Memory B cell (primary cell): Measurements from ENCODE around the gene SMARCA2.
A peak's percentile ranks its signal among the peaks of the same experiment; 100 is the strongest.

Experiments
- ATAC-seq: fragments of 150-1000 bp; cut with Tn5 transposase; 2 replicates; pipeline ENCODE4 v1.10.0; 2021; ENCODE audit warnings: low read depth, mild to moderate bottlenecking, moderate library complexity
- DNase-seq, 2 donors: peaks; one replicate each; pipeline ENCODE4 v3.0.0; 2022; ENCODE audit warnings: low spot score in 2 of 2
- H3K27ac Mint-ChIP-seq: one replicate; pipeline ENCODE4 v1.8.0; 2022; ENCODE audit warnings: mild to moderate bottlenecking, moderate library complexity, mixed read lengths
- H3K27me3 Mint-ChIP-seq: one replicate; pipeline ENCODE4 v1.8.0; 2022; ENCODE audit warnings: mixed read lengths
- H3K36me3 Mint-ChIP-seq: one replicate; pipeline ENCODE4 v1.8.0; 2022; ENCODE audit warnings: mild to moderate bottlenecking, mixed read lengths
- H3K4me1 Mint-ChIP-seq: one replicate; pipeline ENCODE4 v1.8.0; 2022; ENCODE audit warnings: mixed read lengths
- H3K4me3 Mint-ChIP-seq: one replicate; pipeline ENCODE4 v1.8.0; 2022; ENCODE audit warnings: mild to moderate bottlenecking, moderate library complexity, mixed read lengths
- H3K9me3 Mint-ChIP-seq: one replicate; pipeline ENCODE4 v1.8.0; 2022; ENCODE audit warnings: mixed read lengths

The SMARCA2 gene

GRCh38 chr9:2231829-2232228 is 216.7 kb downstream of the SMARCA2 start:
- Mint-ChIP-seq H3K4me3 (no peak overlapping the region), H3K9me3 (no peaks in the 10 kb centered on the region), H3K27me3 (peaks cover 3% of the 10 kb centered on the region), H3K36me3 (no peaks in the 10 kb centered on the region), H3K27ac (no peak overlapping the region), H3K4me1 (peaks cover 13% of the 10 kb centered on the region)
- no peak for DNase-seq
- no peak for ATAC-seq

- H3K4me3 Mint-ChIP-seq = no peak overlapping the region
- peaks cover 3% of the 10 kb centered on the region for H3K27me3 Mint-ChIP-seq
- H3K27ac Mint-ChIP-seq = no peak overlapping the region
- H3K9me3 Mint-ChIP-seq = no peaks in the 10 kb centered on the region
- peaks cover 12% of the 10 kb centered on the region for H3K4me1 Mint-ChIP-seq
- DNase-seq = no peak
- H3K36me3 Mint-ChIP-seq = no peaks in the 10 kb centered on the region
- no peak for ATAC-seq
Measured at GRCh38 chr9:2233274-2233673, 218.1 kb downstream of the SMARCA2 start.

- Mint-ChIP-seq H3K4me1 (peaks cover 2% of the 10 kb centered on the region), H3K4me3 (no peak overlapping the region), H3K27me3 (peaks cover 6% of the 10 kb centered on the region), H3K9me3 (no peaks in the 10 kb centered on the region), H3K36me3 (peaks cover 1% of the 10 kb centered on the region), H3K27ac (no peak overlapping the region)
- DNase-seq (no peak), ATAC-seq (no peak)
Measured at GRCh38 chr9:2234371-2234893, 219.3 kb downstream of the SMARCA2 start.

- H3K27ac Mint-ChIP-seq = no peak overlapping the region
- peaks cover 1% of the 10 kb centered on the region for H3K36me3 Mint-ChIP-seq
- DNase-seq (no peak), ATAC-seq (no peak)
- H3K9me3 Mint-ChIP-seq = no peaks in the 10 kb centered on the region
- H3K4me1 Mint-ChIP-seq = no peaks in the 10 kb centered on the region
- peaks cover 6% of the 10 kb centered on the region for H3K27me3 Mint-ChIP-seq
- no peak overlapping the region for H3K4me3 Mint-ChIP-seq
Measured at GRCh38 chr9:2235623-2236022, 220.5 kb downstream of the SMARCA2 start.

- Mint-ChIP-seq H3K36me3 (peaks cover 1% of the 10 kb centered on the region), H3K4me1 (peaks cover 2% of the 10 kb centered on the region), H3K27ac (no peak overlapping the region), H3K9me3 (no peaks in the 10 kb centered on the region), H3K4me3 (no peak overlapping the region), H3K27me3 (peaks cover 6% of the 10 kb centered on the region)
- DNase-seq = no peak
- no peak for ATAC-seq
Measured at GRCh38 chr9:2236850-2237249, 221.7 kb downstream of the SMARCA2 start.

- ATAC-seq (peak; percentile 24), DNase-seq (no peak)
Measured at GRCh38 chr9:2241461-2241835, 226.3 kb downstream of the SMARCA2 start.

GRCh38 chr9:2241836-2242741 is 226.9 kb downstream of the SMARCA2 start:
- ATAC-seq = peak; percentile 85
- no peak overlapping the region for H3K27ac Mint-ChIP-seq

More at GRCh38 chr9:2241461-2241835, 226.3 kb downstream of the SMARCA2 start:
- H3K27me3 Mint-ChIP-seq = peaks cover 12% of the 10 kb centered on the region
- peaks cover 7% of the 10 kb centered on the region for H3K9me3 Mint-ChIP-seq
- H3K4me1 Mint-ChIP-seq = peaks cover 10% of the 10 kb centered on the region
- peaks cover 1% of the 10 kb centered on the region for H3K36me3 Mint-ChIP-seq
- no peak overlapping the region for H3K27ac Mint-ChIP-seq
- peak overlapping the region; percentile 88 for H3K4me3 Mint-ChIP-seq

GRCh38 chr9:2242831-2243330 is 227.7 kb downstream of the SMARCA2 start:
- peaks cover 7% of the 10 kb centered on the region for H3K9me3 Mint-ChIP-seq

More at GRCh38 chr9:2241836-2242741, 226.9 kb downstream of the SMARCA2 start:
- Mint-ChIP-seq H3K9me3 (peaks cover 7% of the 10 kb centered on the region), H3K27me3 (peaks cover 12% of the 10 kb centered on the region), H3K4me3 (peak overlapping the region; percentile 88), H3K4me1 (peaks cover 10% of the 10 kb centered on the region), H3K36me3 (peaks cover 3% of the 10 kb centered on the region)
- DNase-seq = peak; percentile 45 to 66

More at GRCh38 chr9:2242831-2243330, 227.7 kb downstream of the SMARCA2 start:
- peak overlapping the region; percentile 88 for H3K4me3 Mint-ChIP-seq
- peaks cover 3% of the 10 kb centered on the region for H3K36me3 Mint-ChIP-seq
- ATAC-seq (no peak), DNase-seq (no peak)
- peaks cover 10% of the 10 kb centered on the region for H3K4me1 Mint-ChIP-seq
- H3K27ac Mint-ChIP-seq = no peak overlapping the region
- peaks cover 12% of the 10 kb centered on the region for H3K27me3 Mint-ChIP-seq
